Stimulated activated CD8-positive, alpha-beta memory T cell treated with anti-CD3 and anti-CD28 coated beads, Interleukin-4, amount 100 ng/mL, for 48 hours (primary cell): Measurements from ENCODE around the gene RNF41.
A peak's percentile ranks its signal among the peaks of the same experiment; 100 is the strongest.
"Not testable (repeated sequence)": the region's sequence is repeated elsewhere in the genome, so short reads cannot be mapped to it uniquely, and the experiment has no call there.

ENCODE experiments used
- DNase-seq: peaks from one replicate; pipeline ENCODE4 v3.0.0-alpha.2; 2020

Gene RNF41

GRCh38 chr12:56206452-56207166 lies 15.1 kb downstream of the RNF41 start:
- peak; percentile 59 for DNase-seq

- DNase-seq: no peak
These were observed 16.3 kb downstream of the RNF41 start for GRCh38 chr12:56205445-56205844.

- DNase-seq: no peak
These were observed 17.4 kb downstream of the RNF41 start for GRCh38 chr12:56204275-56204674.

- no peak for DNase-seq
These were observed 18.9 kb downstream of the RNF41 start for GRCh38 chr12:56202838-56203237.

GRCh38 chr12:56202366-56202765 lies 19.4 kb downstream of the RNF41 start:
- DNase-seq: no peak

- no peak for DNase-seq
These were observed 22.9 kb downstream of the RNF41 start for GRCh38 chr12:56198836-56199235.

- no peak for DNase-seq
These were observed 23.6 kb downstream of the RNF41 start for GRCh38 chr12:56197921-56198635.

- not testable (repeated sequence) for DNase-seq
These were observed 24.7 kb downstream of the RNF41 start for GRCh38 chr12:56196818-56197550.

- DNase-seq: peak; percentile 83
These were observed 28.6 kb downstream of the RNF41 start for GRCh38 chr12:56193025-56193578.

GRCh38 chr12:56192582-56192981 lies 29.1 kb downstream of the RNF41 start:
- DNase-seq: no peak

- no peak for DNase-seq
These were observed 31.0 kb downstream of the RNF41 start for GRCh38 chr12:56190695-56191155.

GRCh38 chr12:56189918-56190694 lies 31.6 kb downstream of the RNF41 start:
- DNase-seq: peak; percentile 97

- DNase-seq: peak; percentile 89
These were observed 32.4 kb downstream of the RNF41 start, which contains the start of gene SMARCC2 for GRCh38 chr12:56189099-56189917. SMARCC2 (minus strand) TSS chr12:56189483; CDS start chr12:56189461, 22 bp downstream.

- no peak for DNase-seq
These were observed 33.0 kb downstream of the RNF41 start for GRCh38 chr12:56188778-56189098.

- DNase-seq: no peak
These were observed 33.5 kb downstream of the RNF41 start for GRCh38 chr12:56188131-56188777.

GRCh38 chr12:56186957-56187356 lies 34.8 kb downstream of the RNF41 start:
- DNase-seq: no peak

GRCh38 chr12:56178347-56178746 lies 43.4 kb downstream of the RNF41 start:
- no peak for DNase-seq

- DNase-seq: no peak
These were observed 48.9 kb downstream of the RNF41 start for GRCh38 chr12:56172839-56173238.

GRCh38 chr12:56169229-56169759 lies 52.4 kb downstream of the RNF41 start:
- DNase-seq: no peak

GRCh38 chr12:56165369-56165768 lies 56.4 kb downstream of the RNF41 start:
- no peak for DNase-seq

- no peak for DNase-seq
These were observed 57.4 kb downstream of the RNF41 start for GRCh38 chr12:56164345-56164729.
